Activated CD4-positive, alpha-beta T cell treated with anti-CD3 and anti-CD28 coated beads, Interleukin-2, amount 50 U/mL, for 16 hours (primary cell): ENCODE measurements around the gene CTSC.
A peak's percentile ranks its signal among the peaks of the same experiment; 100 is the strongest.
"Not testable (repeated sequence)": the region's sequence is repeated elsewhere in the genome, so short reads cannot be mapped to it uniquely, and the experiment has no call there.

ENCODE experiments used
- DNase-seq: peaks from one replicate; pipeline ENCODE4 v3.0.0-alpha.2; 2020

The CTSC gene

DNA sequence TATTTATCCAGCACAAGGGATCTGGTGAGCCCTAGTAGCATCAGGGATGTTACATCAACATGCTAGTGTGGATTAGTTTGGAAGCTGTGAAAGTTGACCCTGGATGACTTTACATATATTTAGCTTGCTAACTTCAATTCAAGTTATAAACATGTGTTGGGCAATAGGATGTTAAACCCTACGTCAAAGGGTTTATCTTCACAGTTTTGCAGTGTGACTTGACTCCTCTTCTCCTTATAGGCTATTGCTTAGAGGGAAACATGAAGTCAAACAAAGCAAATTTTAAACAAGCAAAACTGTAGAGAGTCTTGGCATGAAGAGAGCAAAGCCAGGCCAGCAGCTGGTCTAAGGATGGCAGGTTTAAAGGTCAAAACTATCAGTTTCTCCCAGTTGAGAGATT lies 11.3 kb upstream of the CTSC start:
- DNase-seq = no peak

DNA sequence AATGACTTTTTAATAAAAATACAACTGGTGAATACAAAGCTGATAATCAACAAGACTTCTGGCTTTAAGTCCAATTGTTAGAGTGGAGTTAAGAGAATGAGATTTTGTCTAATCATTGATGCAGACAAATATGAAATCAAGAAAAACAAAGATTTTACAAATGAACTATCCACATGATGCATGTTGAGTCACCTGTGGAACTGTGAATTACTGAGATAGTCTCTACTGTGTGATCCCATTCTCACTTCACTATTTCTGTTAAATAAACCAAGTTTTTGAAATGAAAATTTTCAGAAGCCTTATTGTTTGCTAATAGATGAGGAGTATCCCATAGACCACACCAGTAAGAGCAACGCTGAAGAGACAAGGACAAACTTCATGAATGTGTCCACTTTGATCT lies 8.4 kb upstream of the CTSC start:
- no peak for DNase-seq

DNA sequence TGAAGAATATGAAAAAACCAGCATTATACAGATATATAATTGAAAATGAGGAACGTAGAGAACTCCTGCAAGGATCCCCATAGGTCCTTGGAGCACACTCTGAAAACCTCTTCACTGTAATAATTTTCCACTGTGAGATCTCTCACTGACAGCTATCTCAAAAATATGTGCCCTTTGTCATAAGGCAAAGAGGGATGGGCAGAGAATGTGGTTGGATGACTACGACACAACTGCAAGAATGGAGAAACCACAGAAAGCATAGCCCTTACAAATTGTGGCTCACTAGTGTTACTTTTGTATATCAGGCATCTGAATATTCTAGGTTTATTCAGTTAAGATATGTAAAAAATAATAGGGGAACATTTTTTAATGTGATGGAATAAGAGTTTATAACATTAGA lies 7.9 kb upstream of the CTSC start:
- DNase-seq = peak; percentile 62

DNA sequence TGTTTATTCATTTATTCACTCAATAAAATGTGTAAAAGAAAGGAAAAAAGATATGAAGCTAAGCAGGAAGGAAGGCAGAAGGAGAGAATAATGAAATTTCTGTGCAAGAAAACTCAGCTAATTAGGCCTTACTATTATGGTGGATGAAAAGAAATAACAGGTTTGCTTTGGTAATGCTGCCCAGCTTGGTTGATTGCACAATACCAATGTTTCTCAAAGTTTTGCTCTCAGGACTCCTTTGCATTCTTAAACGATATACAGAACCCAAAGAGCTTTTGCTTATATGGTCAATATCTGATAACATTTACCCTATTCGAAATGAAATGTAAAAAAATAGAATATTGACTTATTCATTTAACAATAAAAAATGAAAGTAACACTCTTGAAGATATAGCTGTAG lies 7.3 kb upstream of the CTSC start:
- DNase-seq = no peak

- DNase-seq = no peak
These were observed 4.2 kb upstream of the CTSC start for GRCh38 chr11:88341522-88342251.

DNA sequence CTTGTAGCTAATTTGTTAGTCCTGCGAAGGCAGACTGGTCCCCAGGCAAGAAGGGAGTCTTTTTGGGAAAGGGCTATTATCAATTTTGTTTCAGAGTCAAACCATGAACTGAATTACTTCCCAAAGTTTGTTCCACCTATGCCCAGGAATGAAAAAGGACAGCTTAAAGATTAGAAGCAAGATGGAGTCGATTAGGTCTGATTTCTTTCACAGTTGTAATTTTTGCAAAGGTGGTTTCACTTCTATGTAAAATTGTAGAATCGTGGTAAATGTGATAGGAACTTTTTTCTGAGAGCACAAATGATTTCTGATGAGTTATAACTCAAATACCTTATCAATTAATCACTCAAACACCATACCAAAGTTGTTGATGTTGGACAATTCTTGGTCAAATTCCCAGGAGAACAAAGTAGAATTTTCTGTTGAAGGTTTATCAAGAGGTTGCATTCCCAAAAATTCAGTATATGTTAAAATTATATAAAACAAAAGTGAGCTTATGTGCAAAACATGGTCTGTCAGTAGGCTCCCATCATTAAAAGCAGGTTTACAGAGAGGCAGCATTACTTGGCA lies 2.9 kb upstream of the CTSC start:
- no peak for DNase-seq

DNA sequence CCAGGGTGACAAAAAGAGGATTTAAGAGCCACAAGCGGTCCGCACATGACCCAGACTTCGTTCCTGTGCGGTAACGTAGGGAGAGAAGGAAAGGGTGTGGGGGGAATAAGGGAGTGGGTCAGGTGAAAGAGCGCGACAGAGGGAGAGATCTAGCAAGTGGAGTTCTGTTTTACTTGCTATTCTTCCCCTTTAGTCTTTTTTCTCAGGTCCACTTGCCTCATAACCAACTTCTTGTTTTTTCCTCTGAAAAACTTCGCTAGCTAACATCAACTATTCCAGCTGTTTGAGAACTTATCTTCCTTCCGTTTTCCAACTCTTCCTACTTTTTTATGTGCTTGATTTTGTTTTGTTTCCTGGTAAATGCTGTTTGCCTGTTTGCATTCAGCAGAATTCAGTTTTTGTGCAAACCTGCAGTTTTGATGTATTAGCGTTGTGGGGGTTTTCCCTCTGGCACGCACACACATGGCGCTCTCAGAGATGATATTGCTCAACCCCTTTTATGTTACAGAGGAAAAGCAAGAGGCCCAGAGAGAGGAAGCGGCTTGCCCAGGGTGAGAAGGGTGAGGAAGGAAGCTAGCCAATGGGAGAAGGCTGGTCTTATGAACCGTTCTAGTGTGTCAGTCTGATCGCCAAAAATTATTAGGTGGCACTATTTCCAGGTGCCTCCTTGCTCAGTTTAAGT lies 592 bp upstream of the CTSC start:
- DNase-seq = peak; percentile 92

GRCh38 chr11:88335284-88335683 lies 2.3 kb downstream of the CTSC start:
- DNase-seq = no peak

DNA sequence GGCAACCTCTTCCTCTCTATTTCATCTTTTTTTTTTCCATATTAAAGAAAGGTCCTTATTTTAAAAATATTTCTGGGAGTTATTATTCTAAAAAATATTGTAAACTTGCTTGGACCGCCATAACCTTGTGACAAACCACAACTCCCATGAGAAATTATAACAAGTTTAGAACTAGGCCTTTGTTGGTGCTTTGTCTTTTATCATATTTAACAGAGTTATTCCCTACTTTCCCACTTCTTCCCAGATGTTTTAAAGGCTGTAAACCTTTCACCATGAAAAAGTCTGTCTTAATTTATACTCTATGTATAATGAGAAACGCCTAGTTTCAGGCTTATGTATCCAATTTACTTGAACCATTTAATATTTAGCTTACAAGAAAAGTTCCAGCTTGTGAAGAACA lies 3.7 kb downstream of the CTSC start:
- DNase-seq = no peak

DNA sequence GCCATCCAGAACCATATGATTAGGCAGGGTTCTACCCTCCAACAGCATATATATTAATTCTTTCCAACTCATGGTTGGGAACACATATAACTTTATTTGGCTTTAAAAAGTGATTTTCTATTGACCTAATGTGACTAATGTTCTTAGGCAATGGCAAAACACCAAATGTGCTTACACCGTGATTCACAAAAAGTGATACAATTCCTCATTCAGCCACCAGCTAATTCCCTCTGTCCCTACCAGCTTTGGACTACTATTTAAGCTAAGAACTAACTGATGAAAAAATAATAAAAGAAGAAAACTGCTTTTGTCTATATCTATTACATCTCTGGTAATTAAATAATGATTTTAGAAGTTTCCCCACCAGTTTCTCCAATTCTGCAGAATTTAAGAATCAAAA lies 4.7 kb downstream of the CTSC start:
- DNase-seq = no peak

GRCh38 chr11:88330826-88331428 lies 6.6 kb downstream of the CTSC start:
- no peak for DNase-seq

DNA sequence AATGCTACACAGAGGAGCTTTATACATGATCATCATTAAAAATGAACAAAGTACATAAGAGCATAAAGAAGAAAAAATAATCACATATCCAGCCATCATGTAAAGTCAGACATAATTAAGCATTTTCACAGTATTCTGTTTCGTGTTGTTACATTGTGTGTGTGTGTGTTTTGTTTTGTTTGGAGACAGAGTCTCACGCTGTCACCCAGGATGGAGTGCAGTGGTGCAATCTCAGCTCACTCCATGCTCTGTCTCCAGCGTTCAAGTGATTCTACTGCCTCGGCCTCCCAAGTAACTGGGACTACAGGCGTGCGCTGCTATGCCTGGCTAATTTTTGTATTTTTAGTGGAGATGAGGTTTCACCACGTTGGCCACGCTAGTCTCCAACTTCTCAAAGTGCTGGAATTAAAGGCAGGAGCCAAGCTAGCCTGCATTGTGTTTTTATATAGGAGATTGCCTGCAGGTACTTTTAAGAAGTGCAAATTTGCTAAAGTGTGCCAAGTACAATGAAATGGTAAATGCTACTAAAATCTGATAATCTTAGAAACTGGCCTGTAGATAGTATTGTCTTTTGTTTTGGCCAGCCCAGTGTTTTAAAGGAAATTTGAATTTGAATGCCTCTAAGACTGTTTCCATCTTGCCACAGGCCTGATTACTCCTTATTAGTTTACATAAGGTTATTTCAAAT lies 7.8 kb downstream of the CTSC start:
- no peak for DNase-seq

GRCh38 chr11:88327462-88328143 lies 9.9 kb downstream of the CTSC start:
- no peak for DNase-seq

- DNase-seq = no peak
These were observed 10.5 kb downstream of the CTSC start for GRCh38 chr11:88327061-88327460.

DNA sequence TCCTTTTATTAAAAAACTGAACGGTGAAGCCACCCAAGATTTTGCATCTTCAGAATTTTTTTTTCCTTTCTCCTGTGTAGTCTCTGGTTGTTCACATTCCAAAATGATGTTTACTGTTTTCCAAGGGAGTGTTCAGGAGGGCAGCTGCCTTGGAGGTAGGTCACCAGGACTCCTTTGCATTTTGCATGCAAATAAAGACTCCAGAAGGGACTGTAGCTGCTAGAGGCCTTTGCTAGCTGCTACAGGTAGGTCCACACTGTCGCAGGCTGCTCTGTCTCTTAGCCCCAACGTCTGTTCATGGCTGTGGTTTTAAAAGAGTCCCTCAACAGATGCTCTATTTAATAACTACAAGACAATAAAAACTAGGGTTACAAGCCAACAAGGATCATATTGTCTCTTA lies 11.4 kb downstream of the CTSC start:
- no peak for DNase-seq

DNA sequence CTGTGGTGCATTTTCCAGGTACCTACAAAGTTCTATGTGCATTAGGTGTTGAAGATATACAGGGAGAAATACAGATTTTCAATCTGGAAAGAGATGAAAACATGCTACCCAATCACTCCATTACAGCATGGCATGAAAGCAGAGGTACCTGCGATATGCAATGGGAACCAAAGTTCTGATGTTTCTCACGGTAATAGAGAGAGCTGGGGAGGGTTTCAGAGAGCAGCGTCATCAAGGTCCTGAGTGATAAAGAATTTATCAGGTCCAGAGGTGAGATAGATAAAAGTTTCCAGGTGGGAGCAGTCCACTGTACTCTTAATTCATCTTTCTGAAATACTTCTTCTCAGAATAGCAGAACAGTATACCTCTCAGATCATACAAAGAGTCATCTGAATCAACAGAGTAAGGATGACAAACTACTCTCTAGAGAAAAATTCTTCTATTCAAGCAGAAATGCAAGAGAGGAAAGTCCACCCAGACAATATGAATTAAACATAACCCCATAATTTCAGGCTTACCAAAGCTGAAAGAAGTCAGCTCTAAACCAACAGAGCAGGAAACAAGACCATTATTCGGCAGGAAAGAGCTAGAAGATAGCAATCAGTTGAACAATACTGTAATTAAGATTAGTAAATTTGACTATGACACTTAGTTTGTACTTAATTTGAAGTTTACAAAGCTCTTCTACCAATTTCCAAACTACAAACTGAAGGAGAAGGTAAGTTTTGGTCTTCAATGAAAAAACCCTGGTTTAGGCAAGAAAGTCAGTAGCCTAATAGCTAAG lies 12.8 kb downstream of the CTSC start:
- no peak for DNase-seq

GRCh38 chr11:88322881-88323280 lies 14.7 kb downstream of the CTSC start:
- not testable (repeated sequence) for DNase-seq

- not testable (repeated sequence) for DNase-seq
These were observed 16.1 kb downstream of the CTSC start for GRCh38 chr11:88321412-88321811.

DNA sequence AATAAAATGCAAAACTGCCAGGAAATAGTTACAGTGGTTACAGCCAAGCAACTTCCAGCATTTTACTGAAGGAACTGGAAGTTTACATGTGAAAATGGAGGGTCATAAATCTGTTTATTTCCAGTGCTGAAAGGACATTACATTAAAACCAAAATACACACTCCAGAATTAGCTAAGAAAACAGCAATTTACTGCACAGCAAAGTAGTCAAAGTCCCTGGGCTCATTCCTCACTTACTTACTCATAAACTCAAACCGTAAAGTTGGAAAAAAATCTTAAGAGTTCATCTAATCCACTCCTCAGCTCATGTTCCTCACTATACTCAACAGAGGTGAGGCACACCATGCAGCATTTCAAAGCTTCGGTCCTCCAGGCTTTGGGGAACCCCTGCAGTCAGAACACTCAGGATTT lies 17.4 kb downstream of the CTSC start:
- DNase-seq = no peak

- DNase-seq = no peak
These were observed 19.5 kb downstream of the CTSC start for GRCh38 chr11:88318017-88318416.

DNA sequence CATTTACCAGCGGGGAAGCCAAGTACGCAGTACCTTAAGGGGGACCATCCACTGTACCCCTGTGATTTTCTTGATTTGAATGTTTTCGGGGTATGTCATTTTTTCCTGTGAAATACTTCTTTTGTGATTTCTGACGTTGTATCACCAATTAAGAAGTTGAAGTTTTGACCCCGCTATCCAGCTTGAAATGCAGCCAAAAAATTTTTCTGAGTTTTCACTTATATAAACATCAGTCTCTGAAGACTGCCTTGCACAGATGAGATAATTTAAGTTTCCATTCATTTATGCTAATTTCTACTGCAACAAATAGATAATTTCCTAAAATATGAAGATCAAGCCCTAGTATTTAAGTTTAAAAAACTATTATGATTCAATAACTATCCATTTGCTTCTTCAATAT lies 20.0 kb downstream of the CTSC start:
- no peak for DNase-seq

GRCh38 chr11:88315981-88316441 lies 21.5 kb downstream of the CTSC start:
- DNase-seq = no peak
